Activated CD4-positive, alpha-beta T cell treated with anti-CD3 and anti-CD28 coated beads, Interleukin-2, Interleukin-4, amounts not matched to agents 100 ng/mL and 50 ng/mL, durations not matched to agents 16 hours and 8 hours (primary cell): Measurements from ENCODE around the gene ZNF503.

ENCODE experiments used
- DNase-seq: peaks from one replicate; pipeline ENCODE4 v3.0.0-alpha.2; 2020; ENCODE audit warnings: low spot score

ZNF503 gene

DNA sequence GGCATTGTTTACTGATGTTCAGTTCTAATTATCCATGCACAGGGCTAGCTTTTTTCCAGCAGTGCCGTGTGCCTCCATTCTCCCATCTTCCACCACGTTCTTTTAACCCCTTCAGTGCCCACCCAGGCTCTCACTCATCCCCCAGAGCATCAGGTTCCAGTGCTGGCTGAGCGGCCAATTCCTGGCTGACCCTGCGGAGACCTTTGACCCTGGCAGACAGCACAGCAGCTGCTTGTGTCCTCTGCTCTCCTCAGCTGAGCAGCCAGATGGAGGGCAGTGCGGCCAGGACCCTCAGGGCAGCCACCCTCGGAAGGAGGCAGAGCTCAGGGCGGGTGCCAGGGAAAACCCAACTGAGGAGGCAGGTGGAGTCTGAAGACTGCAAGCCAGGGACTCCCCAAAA lies 48.4 kb downstream of the ZNF503 start:
- DNase-seq = no peak

GRCh38 chr10:75352650-75353049 lies 48.9 kb downstream of the ZNF503 start:
- no peak for DNase-seq

DNA sequence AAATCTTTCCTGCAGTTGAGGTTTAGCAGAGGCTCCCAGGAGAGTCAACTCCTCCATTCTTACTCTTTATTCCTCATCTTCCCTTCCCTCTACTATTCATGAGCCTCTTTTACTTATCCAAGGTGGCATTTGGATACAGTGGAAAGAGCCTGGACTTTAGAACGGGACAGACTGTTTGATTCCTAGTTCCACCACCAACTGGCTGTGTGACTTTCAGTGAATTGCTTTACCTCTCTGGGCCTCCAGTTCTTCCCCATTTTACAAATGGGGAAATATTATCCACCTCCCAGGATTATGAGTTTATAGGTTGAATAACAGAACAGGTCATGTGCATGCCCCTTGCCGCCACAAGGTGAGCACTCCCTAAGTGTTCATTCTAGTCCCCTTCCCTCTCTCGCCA lies 49.9 kb downstream of the ZNF503 start:
- no peak for DNase-seq

- DNase-seq = no peak
These were observed 50.8 kb downstream of the ZNF503 start for GRCh38 chr10:75350791-75351190.
